HepG2 (cell line): ENCODE results near the gene AGBL3. TPM values are rescaled to one million over a fixed set of nuclear protein-coding genes. Genes with fewer than 3 reads are reported as not detected.
A peak's percentile ranks its signal among the peaks of the same experiment; 100 is the strongest.

Source experiments
- CREB1 ChIP-seq, 2 experiments: fragments of 450-650 bp in 1 of 2; IDR thresholded peaks; 2 replicates each; pipeline ENCODE4 v1.6.1; 2016 to 2017; ENCODE audit warnings: control low read depth in 1 of 2, mild to moderate bottlenecking in 1 of 2, missing compliant biosample characterization in 1 of 2, missing genetic modification characterization in 1 of 2
- TAF1 ChIP-seq: sonication (generic); formaldehyde crosslinking; IDR thresholded peaks from 2 replicates; pipeline ENCODE4 v1.4.0; 2020; ENCODE audit warnings: missing genetic modification reagents
- ZMYM2 ChIP-seq: sonication (generic); formaldehyde crosslinking; IDR thresholded peaks from 2 replicates; pipeline ENCODE4 v1.8.0; 2022; ENCODE audit warnings: mild to moderate bottlenecking, missing genetic modification reagents
- ZNF10 ChIP-seq: sonication (generic); formaldehyde crosslinking; IDR thresholded peaks from 2 replicates; pipeline ENCODE4 v1.4.0; 2020; ENCODE audit warnings: mild to moderate bottlenecking, low read depth, missing genetic modification reagents, borderline replicate concordance
- polyA plus RNA-seq, 8 experiments: library from polyadenylated mRNA; depleted of rRNA in 3 of 8; stranded (reverse) in 7 of 8; unstranded in 1 of 8; fragments of >200 nt; fragmentation: Illumina TruSeq in 4 of 8; extraction: Trizol in 4 of 8; gene quantifications; 2 replicates each; pipeline versions ENCODE4 v1.2.1 to v1.2.3, GENCODE V29; 2011 to 2016; ENCODE audit warnings: low read depth in 4 of 8, missing spikeins in 1 of 8, mixed read lengths in 1 of 8; ENCODE audit not compliant: insufficient read depth in 1 of 8
- total RNA-seq, 5 experiments: library from RNA; depleted of rRNA; stranded (reverse); fragments of >200 nt; fragmentation: Illumina TruSeq; extraction: Trizol; gene quantifications; 2 replicates each; pipeline ENCODE4 v1.2.3, GENCODE V29; 2016; ENCODE audit warnings: low read depth in 1 of 5
- TF ChIP-seq, protein P1 (sequence below): sonication (generic); formaldehyde crosslinking; IDR thresholded peaks from 2 replicates; pipeline ENCODE4 v1.8.0; 2022; ENCODE audit warnings: mild to moderate bottlenecking, missing genetic modification reagents; ENCODE audit not compliant: insufficient replicate concordance
- TF ChIP-seq, protein P2 (sequence below): sonication (generic); formaldehyde crosslinking; IDR thresholded peaks from 2 replicates; pipeline ENCODE4 v1.5.0; 2020; ENCODE audit warnings: mild to moderate bottlenecking, missing genetic modification reagents, borderline replicate concordance

AGBL3 gene
- total and polyA plus RNA-seq, 2 of the 13 experiments (the other 11 are each of a cell fraction or from before 2014, with no cell fraction given), result 2.2 to 7.2 TPM

DNA sequence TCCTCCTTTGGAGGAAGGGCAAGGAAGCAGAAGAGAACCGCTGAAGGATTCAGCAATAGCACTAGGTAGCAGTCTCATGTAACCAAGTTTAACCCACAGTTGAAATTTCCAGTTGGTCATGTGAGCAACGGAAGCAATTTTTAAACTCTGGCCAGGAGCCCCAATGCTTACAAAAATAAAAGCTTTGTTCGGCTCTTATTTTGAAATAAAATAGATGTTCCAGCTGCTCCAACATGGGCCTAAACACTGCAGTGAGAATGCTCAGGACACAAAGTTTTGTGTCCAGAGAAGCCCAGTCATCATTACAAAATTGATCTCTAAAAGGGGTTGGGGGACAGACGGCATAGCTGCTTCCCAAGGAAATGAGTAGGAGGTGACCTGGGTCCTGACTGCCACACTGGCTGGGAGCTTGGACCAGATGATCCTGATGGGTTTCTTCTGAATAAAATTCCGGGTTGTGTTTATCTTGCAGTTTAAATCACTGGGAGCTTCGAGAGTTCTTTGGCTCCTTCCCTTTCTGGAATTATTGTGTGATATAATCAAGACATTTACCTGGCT, 161.1 kb downstream of the AGBL3 start (continued):
- TF ChIP-seq, protein P1, sequence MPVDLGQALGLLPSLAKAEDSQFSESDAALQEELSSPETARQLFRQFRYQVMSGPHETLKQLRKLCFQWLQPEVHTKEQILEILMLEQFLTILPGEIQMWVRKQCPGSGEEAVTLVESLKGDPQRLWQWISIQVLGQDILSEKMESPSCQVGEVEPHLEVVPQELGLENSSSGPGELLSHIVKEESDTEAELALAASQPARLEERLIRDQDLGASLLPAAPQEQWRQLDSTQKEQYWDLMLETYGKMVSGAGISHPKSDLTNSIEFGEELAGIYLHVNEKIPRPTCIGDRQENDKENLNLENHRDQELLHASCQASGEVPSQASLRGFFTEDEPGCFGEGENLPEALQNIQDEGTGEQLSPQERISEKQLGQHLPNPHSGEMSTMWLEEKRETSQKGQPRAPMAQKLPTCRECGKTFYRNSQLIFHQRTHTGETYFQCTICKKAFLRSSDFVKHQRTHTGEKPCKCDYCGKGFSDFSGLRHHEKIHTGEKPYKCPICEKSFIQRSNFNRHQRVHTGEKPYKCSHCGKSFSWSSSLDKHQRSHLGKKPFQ (CRISPR knock-in tag), result no peak
- TF ChIP-seq, protein P2, sequence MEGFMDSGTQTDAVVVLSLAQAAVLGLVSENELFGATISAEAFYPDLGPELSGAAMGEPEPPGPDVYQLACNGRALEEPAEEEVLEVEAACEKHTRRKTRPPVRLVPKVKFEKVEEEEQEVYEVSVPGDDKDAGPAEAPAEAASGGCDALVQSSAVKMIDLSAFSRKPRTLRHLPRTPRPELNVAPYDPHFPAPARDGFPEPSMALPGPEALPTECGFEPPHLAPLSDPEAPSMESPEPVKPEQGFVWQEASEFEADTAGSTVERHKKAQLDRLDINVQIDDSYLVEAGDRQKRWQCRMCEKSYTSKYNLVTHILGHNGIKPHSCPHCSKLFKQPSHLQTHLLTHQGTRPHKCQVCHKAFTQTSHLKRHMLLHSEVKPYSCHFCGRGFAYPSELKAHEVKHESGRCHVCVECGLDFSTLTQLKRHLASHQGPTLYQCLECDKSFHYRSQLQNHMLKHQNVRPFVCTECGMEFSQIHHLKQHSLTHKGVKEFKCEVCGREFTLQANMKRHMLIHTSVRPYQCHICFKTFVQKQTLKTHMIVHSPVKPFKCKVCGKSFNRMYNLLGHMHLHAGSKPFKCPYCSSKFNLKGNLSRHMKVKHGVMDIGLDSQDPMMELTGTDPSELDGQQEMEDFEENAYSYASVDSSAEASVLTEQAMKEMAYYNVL (CRISPR knock-in tag), result no peak
- no peak for TF ChIP-seq ZNF10 (CRISPR knock-in tag)
- TF ChIP-seq ZMYM2 (CRISPR knock-in tag), result 0 out of 2 replicates have a peak, but pooled peaks have one; percentile 34
- TF ChIP-seq TAF1 (CRISPR knock-in tag), result peak; percentile 13; the same call in 1 of the 2 replicates
- no peak for TF ChIP-seq CREB1 (IDR thresholded peaks at IDR 0.05)
- TF ChIP-seq CREB1 (CRISPR knock-in tag; IDR thresholded peaks at IDR 0.05), result no peak
- TF ChIP-seq, all 625 proteins: peak for 11
